ENCODE data around the gene COA7. TPM values are rescaled to one million over a fixed set of nuclear protein-coding genes. Genes with fewer than 3 reads are reported as not detected.

Gene COA7
- total RNA-seq, 1 donor from 2014 or later = 25.4 TPM

DNA sequence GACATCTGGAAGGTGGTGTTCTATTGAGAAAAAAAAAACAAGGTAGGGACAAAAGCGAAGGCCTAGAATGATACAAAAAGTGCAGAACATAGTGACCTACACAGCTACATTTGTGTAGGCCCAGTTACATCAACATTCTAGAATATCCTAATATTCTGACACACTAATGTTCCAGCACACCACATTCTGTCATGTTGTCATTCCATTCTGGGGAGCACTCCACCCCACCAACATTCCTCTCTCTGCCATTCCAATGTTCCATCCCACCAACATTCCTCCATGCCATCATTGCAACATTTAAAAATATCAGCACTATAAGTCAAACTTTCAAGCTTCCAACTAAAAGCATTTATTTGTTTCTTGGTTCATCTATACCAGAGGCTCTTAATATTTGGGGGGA lies 28.5 kb downstream of the COA7 start:
- no peak for DNase-seq (ENCODE audit: low spot score)

DNA sequence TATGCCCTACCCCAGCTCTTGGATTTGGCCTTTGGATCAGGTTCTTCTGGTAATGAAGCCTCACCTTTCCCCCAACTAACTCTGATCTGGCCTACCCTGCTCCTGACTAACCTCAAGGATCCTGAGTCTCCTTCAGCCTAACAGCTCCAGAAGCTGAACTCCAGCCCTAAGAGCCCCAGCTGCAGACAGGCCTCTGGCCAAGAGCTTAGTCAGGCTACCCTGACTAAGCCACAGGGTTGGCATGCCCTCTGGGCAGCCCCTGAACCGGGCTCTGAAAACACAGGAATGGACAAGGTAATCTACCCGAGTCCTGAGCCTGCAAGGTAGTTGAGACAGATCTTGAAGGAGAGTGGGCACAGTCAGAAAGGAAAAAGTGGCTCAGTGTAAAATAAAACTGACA lies 29.4 kb downstream of the COA7 start:
- no peak for DNase-seq (ENCODE audit: low spot score)

DNA sequence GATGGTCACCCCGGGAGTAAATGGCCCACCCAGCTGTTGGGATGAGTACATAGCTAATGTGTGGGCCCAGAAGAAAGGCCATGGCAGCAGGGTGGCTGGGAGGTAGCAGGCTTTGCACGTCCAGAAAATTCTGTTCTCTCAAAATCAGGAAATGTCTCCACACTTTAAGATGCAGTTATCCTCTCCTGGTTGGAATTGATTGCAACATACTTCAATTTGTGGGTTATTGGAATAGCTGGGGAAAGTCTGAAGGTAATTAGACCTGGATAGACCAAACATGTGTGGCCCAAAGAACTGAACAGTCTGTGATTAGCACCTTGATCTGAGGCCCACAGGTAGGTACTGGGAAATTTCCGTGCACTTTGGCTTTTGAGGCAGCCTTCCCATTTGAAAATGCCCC lies 30.2 kb downstream of the COA7 start:
- no peak for DNase-seq (ENCODE audit: low spot score)

DNA sequence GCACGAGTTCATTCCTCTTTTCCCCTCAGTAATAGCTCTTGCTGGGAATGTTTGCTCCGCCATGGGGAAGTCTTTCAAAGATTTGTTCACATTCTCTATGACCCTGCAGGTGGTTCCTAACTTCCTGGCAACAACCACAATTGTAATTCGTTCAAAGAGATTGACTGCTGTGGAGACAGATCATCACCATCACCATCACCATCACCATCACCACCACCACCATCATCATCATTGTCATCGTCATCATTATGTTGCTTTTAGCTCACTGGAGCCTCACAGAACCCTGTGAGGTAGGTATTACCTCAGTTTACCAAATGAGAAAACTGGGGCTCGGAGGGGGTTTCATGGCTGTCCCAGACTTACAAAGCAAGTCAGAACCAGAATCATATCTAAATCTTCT lies 30.9 kb downstream of the COA7 start:
- DNase-seq (ENCODE audit: low spot score) = no peak

DNA sequence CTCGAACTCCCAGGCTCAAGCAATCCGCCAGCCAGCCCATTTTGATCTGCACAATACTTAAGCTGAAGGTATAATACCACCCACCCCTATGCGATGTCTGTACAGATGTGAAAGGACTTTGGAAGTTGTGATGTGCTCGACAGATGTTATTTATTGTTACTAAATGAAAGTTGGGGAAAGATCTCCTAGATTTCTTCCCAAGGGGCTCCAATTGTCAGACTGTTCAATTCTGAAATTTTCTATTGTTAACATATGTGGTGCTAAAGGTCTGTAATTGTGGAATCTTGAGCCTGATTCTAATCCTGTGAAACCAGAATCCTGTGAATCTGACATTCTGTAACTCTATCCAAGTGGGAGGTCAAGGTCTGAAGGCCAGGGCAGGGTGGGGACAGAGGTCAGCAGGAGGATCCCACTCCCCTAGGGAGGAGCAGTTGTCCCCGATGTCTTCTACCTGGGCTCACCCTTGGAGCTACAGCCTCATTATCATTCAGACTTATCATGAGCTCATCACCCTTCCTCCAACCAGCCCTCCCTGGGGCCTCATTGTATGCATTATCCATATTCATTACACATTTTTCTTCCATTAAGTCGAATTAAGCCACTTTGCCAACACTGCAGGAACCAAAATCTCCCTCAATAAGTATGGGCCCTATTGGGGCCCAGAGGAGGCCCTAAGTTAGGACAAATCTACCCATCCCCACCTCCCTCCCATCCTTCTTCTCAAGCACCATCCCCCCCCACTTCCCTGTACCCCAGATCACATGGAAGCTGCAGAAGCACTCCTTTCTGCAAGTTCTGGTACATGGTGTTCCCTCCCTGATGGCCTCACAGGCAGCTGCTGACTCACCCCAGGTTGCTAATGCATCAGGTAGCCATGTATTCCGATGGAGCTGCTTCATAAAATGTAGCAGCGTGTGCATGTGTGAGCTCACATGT lies 32.9 kb downstream of the COA7 start:
- no peak for DNase-seq (ENCODE audit: low spot score)

DNA sequence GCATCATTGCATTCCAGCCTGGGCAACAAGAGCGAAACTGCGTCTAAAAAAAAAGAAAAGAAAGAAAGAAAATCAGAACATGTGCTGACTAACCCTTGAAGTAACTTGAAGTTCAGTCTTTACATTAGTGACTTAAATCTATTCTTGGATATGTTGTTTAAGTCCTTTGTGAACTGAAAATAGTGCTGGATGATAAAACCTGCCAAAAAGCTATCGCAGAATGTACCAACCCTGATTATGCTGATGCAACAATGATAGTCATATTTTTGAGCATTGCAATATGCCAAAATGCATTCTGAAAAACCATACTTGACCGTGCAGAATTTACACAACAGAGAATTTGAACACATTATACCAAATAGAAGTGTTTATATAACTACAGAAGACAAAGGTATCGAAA lies 34.4 kb downstream of the COA7 start:
- DNase-seq (ENCODE audit: low spot score) = no peak

DNA sequence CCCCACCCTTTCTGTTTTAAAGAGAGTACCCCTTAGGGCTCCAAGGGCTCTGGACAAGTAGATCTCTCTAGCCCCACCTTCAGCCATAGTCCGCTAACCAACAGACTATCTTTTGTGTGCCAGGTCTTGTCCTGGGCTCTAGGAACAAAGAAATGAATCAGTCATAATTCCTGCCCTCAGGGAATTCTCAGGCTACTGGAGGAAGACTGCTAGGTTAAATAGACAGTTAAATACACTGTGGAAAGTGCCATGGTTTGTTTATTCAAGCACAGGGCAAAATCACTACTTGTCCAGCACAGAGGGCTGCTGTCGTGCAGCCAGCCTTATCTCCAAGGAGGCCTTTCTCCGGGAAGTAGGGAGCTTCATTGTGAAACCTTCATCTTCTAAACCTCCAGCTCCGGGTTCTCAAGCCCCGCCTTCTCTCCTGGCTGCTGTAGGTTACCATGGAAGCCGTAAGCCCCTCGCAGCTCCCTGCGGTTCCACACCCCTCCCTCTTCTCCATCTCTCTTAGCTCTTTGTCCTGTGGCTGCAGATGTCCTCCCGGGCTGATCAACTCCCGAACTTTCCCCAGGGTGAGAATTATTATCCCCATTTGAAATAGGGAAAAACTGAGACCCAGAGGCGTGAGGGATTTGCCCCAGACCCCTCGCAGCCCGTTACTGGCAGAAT lies 35.4 kb downstream of the COA7 start:
- DNase-seq (ENCODE audit: low spot score) = no peak

DNA sequence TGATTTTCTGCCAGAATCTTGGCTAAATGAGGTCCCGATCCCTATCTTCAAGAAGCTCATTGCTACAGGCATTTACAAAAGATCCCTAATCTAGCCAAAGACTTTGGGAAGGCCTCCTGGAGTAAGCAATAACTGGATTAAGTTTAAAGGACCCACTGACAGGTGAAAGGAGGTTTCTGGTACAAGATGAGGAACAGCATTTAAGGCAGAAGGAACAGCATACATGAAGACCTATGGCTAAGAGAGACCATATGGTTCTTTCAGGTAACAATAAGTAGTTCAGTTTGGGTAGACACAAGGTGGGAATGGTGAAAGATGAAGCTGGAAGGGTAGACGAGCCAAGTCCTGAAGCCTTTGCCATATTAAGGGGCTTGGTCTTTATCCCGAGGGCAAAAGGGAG lies 37.3 kb downstream of the COA7 start:
- DNase-seq (ENCODE audit: low spot score) = no peak

DNA sequence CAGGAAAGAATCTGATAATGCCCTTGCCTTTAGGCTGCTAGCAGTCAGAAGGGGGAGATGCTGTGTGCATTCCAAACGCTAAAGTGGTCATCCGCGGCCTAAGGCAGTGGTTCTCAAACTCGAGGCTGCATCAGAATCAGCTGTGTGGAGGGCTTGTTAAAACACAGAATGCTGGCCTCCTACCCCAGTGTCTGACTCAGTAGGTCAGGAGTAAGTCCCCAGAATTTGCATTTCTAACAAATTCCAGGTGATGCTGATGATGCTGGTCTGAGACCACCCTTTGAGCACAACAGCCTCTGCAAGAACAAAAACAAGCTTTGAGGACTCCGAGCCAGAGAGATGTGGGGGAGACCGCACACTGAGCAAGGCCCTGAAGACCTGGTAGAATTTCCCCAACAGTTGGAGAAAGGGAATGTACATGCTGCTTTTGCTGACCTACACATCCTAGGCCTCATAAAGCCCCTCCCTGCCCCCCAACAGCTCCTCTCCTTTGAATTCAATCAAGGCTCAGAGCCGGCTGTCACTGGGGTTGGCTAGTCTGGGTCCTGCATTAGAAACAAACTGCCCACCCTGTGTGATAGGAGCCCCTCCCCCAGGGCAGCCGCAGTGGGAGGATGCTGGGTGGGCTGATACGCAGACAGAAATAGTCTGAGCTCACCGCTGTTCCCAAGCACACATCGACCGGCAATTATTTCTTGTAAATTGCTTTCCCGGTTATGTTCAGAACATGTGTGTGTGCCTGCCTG lies 38.1 kb downstream of the COA7 start:
- DNase-seq (ENCODE audit: low spot score) = no peak

DNA sequence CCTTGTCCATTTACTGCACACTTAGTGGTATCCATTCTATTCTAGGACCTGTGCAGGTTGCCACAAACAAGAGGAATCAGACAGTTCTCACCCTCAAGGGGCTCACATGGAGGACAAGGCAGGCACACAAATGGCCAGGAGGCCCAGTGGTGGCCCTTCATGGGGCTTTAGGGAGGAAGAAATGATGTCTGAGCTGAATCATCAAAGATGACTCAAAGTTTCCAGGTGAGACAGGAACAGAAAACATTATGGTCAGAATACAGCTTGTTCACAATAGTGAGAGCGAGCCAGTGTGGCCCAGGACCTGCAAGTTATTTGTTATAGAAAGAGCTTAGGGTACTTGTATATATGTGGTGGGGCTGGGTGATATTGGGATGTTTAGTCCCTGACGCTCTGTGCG lies 38.8 kb downstream of the COA7 start:
- no peak for DNase-seq (ENCODE audit: low spot score)

DNA sequence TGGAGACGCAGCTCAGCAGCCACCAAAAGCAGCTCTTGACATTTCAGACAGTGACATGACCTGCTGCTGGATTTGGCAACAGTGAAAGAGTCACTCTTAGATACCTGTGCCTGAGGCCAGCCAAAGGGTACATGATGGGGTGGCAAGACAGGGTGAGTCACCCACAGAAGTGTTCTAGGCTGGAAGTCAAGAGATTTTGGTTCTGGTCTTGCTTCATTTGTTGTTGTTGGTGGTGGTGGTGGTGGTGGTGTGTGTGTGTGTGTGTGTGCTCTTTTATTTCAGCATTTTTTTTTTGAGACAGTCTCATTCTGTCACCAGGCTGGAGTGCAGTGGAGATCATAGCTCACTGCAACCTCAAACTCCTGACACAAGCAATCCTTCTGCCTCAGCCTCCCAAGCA lies 39.4 kb downstream of the COA7 start:
- DNase-seq (ENCODE audit: low spot score) = no peak

DNA sequence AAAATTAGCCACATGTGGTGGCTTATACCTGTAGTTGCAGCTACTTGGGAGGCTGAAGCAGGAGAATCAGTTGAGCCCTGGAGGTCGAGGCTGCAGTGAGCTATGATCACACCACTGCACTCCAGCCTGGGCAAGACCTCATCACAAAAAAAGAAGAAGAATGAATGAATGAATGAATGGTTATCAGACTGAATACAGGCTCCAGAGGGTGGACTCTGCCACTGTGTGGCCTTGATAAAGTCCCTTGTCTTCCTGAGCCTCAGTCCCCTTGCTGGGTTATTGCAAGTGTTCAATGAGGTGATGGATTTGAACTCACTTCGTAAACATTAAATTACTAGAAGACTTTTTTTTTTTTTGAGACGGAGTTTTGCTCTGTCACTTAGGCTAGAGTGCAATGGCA lies 40.4 kb downstream of the COA7 start:
- DNase-seq (ENCODE audit: low spot score) = no peak

DNA sequence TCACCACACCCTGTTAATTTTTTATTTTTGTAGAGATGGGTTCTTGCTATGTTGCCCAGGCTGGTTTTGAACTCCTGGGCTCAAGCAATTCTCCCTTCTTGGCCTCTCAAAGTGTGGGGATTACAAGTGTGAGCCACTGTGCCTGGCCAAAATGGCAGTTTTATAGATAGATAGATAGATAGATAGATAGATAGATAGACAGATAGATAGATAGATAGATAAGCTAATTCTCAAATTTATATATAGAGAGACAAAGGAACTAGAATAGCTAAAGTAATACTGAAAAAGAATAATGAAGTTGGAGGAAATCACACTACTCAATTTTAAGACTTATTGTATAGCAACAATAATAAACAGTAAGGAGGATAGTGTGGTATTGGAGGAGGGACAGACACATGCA lies 44.1 kb downstream of the COA7 start:
- DNase-seq (ENCODE audit: low spot score) = no peak

DNA sequence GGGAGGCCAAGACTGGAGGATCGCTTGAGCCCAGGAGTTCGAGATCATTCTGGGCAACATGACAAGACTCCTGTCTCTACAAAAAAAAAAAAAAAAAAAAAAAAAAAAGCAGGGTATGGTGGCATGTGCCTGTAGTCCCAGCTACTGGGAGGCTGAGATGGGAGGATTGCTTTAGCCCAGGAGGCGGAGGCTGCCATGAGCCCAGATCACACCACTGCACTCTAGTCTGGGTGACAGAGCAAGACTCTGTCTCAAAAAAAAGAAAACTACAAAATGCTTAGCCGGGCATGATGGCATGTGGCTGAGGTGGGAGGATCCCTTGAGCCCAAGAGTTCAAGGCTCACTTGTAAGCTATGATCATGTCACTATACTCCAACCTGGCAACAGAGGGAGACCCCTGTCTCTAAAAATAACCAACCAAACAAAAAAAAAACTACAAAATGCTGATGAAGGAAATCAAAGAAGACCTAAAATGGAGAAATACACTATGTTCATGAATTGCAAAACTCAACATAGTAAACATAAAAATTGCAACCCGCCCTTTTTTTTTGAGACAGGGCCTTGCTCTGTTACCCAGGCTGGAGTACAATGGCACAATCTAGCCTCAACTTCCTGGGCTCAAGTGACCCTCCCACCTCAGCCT lies 44.8 kb downstream of the COA7 start:
- no peak for DNase-seq (ENCODE audit: low spot score)

DNA sequence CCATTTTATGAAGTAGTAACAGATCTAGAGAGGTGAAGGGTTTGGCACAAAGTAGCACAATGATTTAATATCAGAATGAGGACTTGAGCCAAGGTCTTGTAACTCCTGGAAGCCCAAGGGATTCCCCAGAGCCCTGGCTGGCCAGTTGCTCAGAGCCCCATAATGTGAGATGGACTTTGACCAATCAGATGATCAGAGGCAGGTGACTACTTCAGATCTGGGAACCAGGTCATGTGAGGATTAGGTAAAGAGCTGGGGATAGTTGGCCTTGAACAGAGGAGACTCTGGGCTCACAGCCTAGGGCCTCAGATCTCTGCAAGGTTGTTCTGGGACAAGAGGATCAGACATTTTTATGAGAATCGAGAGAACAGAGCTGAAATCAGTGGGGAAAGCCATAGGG lies 46.2 kb downstream of the COA7 start:
- no peak for DNase-seq (ENCODE audit: low spot score)

DNA sequence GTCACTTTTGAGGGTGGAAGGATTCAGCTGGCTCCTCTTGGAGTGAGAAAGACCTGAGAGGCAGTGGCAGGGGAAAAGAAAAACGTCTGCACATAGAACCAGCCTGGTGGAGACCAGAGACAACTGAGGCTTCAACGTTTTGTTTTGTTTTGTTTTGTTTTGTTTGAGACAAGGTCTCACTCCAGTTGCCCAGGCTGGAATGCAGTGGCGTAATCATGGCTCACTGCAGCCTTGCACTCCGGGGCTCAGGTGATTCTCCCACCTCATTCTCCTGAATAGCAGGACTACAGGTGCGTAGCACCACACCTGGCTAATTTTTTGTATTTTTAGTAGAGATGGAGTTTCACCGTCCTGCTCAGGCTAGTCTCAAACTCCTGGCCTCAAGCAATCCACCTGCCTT lies 52.9 kb downstream of the COA7 start:
- DNase-seq (ENCODE audit: low spot score) = no peak

DNA sequence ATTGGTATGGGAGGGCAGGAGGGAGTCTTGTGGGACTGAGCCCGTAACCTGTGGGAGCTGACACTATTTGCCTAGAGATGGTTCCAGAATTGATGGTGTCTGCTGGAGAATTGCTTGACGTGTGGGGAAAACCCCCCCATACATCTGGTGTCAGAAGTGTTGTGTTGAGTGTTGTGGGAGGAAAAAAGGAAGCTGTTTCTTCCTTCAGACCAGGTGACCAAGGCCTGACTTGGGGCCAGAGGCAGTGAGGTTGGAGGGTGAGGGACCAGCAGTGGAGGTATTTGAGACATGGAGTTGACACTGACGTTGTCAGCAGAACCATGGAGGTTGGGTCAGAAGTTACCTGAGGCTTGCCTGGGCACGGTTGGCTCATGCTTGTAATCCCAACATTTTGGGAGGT lies 56.8 kb downstream of the COA7 start:
- no peak for DNase-seq (ENCODE audit: low spot score)

DNA sequence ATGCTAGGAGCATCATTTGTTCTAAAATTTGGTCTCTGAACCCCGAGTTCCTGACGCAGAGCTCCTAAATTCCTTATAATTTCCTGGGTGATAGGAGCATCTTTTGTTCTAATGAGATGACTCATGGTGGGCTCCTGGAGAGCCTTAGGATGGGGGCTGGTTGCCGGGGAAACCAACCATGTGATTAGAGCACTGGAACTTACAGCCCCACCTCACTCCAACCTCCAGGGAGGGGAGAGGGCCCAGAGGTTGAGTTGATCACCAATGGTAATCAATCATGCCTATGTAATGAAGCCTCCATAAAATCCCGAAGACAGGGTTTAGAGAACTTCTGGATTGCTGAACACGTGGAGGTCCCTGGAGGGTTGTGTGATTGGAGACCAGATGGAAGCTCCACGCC lies 57.5 kb downstream of the COA7 start:
- DNase-seq (ENCODE audit: low spot score) = no peak

DNA sequence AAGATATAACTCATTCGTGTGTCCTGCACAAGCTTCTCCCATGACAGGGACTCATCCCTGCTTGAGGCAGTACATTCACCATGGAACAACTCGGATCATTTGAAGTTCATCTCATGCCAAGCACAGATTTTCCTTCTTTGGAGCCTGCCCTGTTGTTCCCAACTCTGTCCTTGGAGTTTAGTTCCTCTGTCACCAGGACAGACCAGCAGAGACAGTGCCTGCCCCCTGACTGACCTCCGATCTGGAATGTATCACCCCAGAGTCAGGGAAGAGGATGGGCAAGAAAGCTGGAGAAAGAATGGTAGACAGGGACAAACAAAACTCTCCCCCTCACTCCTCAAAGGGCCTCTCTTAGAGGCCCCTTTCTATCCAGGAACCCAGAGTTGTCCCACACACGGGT lies 60.2 kb downstream of the COA7 start:
- DNase-seq (ENCODE audit: low spot score) = no peak

DNA sequence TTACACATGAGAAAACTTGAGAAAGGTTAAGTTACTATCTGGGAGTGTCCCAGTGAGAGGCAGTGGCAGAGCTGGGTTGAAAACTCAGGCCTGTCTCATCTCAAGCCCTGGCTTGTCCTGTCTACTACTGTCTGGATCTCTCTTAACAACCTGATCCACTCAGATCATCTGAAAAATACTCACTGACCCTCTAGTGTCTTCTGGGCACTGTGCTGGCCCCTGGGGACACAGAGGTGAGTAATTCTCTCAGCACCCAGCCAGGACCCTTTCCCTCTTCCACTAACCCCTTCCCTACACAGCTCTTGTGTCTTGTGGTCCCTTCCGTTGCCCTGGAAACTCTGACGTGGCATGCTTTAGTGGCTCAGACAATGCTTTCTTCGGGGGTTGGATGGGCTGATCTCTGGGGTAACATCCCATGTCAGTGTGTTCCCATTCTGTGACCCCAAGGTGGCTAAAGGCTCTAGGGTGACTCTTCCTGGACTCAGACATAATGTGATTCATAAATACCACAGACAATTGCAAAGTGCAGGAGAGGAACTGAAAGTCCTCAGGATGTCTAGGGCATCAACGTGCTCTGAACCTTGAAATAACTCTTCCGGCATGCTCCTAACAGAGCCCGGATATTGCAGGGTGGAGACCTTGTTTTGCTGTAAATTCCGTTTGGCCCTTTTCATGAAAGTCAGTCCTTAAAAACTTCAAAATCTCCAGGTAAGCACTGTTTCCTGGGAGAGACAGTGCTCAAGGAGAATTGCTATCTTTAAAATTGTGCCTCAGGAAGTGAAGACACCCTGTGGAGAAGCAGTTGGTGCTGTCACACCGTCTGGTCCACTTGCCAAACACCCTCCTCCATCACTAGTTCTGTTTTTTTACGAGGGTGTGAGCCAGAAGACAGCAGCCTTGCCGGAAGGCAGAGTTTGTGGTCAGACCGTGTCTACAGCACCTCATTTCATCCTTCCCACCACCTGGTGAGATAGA lies 61.1 kb downstream of the COA7 start:
- no peak for DNase-seq (ENCODE audit: low spot score)
